Endothelial cell of umbilical vein (primary cell): Measurements from ENCODE around the gene RAB39A. TPM values are rescaled to one million over a fixed set of nuclear protein-coding genes. Genes with fewer than 3 reads are reported as not detected.

ENCODE experiments used
- BruUV-seq: library from RNA; stranded (reverse); fragments of 400-500 nt; replicated peaks from 2 replicates; lab custom pipeline; 2021; lab: Mats Ljungman, UMichigan
- CTCF ChIA-PET: fragments of 300-600, 350-600 bp; sonication (Branson Sonifier 250); formaldehyde crosslinking; loops from one replicate; lab custom pipeline; 2021; ENCODE audit warnings: antibody characterized with exemption, inconsistent platforms; lab: Charles Lee
- POLR2A ChIA-PET: fragments of 300-600, 350-600 bp; sonication (Branson Sonifier 250); formaldehyde crosslinking; loops from one replicate; lab custom pipeline; 2021; ENCODE audit warnings: antibody characterized with exemption, inconsistent platforms; lab: Charles Lee
- DNase-seq: peaks from one replicate; pipeline ENCODE4 v3.0.0-alpha.2; 2011; ENCODE audit warnings: low read depth, low spot score
- FAIRE-seq: peaks from 2 replicates; lab custom pipeline; 2011; peaks lifted over from hg19 to GRCh38; lab: Jason Lieb, UNC
- H2AFZ ChIP-seq: 2 replicates; pipeline ENCODE4 v1.6.0; 2012; ENCODE audit warnings: low read depth, low read length, control low read depth, inconsistent platforms
- H3K27ac ChIP-seq: 2 replicates; pipeline ENCODE4 v1.5.1; 2011; ENCODE audit warnings: low read depth, mild to moderate bottlenecking, control low read depth, low read length, moderate library complexity; ENCODE audit not compliant: insufficient read depth
- H3K27me3 ChIP-seq, 2 experiments: 2 replicates each; pipeline versions ENCODE4 v1.6.0 to v1.6.1; 2011; ENCODE audit warnings: low read length in 2 of 2, mixed read lengths in 1 of 2; ENCODE audit not compliant: control insufficient read depth in 2 of 2, insufficient read depth in 2 of 2
- H3K36me3 ChIP-seq, 2 experiments: 2 replicates in 1 of 2; 3 replicates in 1 of 2; pipeline ENCODE4 v1.5.1; 2011; ENCODE audit warnings: low read length in 2 of 2, mild to moderate bottlenecking in 1 of 2, moderate library complexity in 1 of 2; ENCODE audit not compliant: control insufficient read depth in 2 of 2, insufficient read depth in 2 of 2; ENCODE audit errors: extremely low read depth in 1 of 2
- H3K4me1 ChIP-seq: 3 replicates; pipeline ENCODE4 v1.5.1; 2011; ENCODE audit warnings: mild to moderate bottlenecking, low read length; ENCODE audit not compliant: control insufficient read depth, insufficient read depth; ENCODE audit errors: extremely low read depth
- H3K4me2 ChIP-seq: 2 replicates; pipeline ENCODE4 v1.6.1; 2011; ENCODE audit warnings: low read length, control low read depth, mixed read lengths; ENCODE audit not compliant: insufficient read depth
- H3K4me3 ChIP-seq, 3 experiments: fragments of 200-600 bp in 1 of 3; sonication (generic), shearing (Covaris generic) in 1 of 3; replicated peaks in 1 of 3; 2 replicates each; pipeline ENCODE4 v1.5.1; 2011 to 2016; ENCODE audit warnings: control low read depth in 3 of 3, low read length in 3 of 3, mild to moderate bottlenecking in 2 of 3, inconsistent platforms in 1 of 3, low read depth in 1 of 3, moderate library complexity in 1 of 3; ENCODE audit not compliant: insufficient read depth in 1 of 3
- H3K79me2 ChIP-seq: 2 replicates; pipeline ENCODE4 v1.6.0; 2012; ENCODE audit warnings: low read length, inconsistent platforms; ENCODE audit not compliant: control insufficient read depth, insufficient read depth
- H3K9ac ChIP-seq: replicated peaks from 2 replicates; pipeline ENCODE3; 2011; ENCODE audit warnings: low read length, control low read depth; ENCODE audit not compliant: insufficient read depth; ENCODE audit errors: extremely low read depth
- H3K9me1 ChIP-seq: replicated peaks from 3 replicates; pipeline ENCODE4 v1.6.0; 2011; ENCODE audit warnings: mild to moderate bottlenecking, low read length; ENCODE audit not compliant: control insufficient read depth, insufficient read depth; ENCODE audit errors: extremely low read depth
- H3K9me3 ChIP-seq: replicated peaks from 2 replicates; pipeline ENCODE4 v1.5.1; 2012; ENCODE audit warnings: low read length, inconsistent platforms; ENCODE audit not compliant: control insufficient read depth, insufficient read depth
- H4K20me1 ChIP-seq: replicated peaks from 2 replicates; pipeline ENCODE3; 2011; ENCODE audit warnings: mild to moderate bottlenecking, low read length; ENCODE audit not compliant: control insufficient read depth, insufficient read depth; ENCODE audit errors: extremely low read depth
- CTCF ChIP-seq, 2 donors: IDR thresholded peaks; 1 replicate in 1 of 2; 2 replicates in 1 of 2; pipeline ENCODE4 v1.5.1; 2011; ENCODE audit warnings: low read length in 2 of 2, mild to moderate bottlenecking in 2 of 2, moderate library complexity in 2 of 2, control low read depth in 1 of 2, inconsistent platforms in 1 of 2, low read depth in 1 of 2; ENCODE audit not compliant: insufficient read depth in 1 of 2; ENCODE audit errors: extremely low read depth in 1 of 2
- EZH2 ChIP-seq: IDR thresholded peaks from 2 replicates; pipeline ENCODE4 v1.6.1; 2012; ENCODE audit warnings: borderline replicate concordance, low read depth, mild to moderate bottlenecking, moderate library complexity, low read length, inconsistent platforms; ENCODE audit not compliant: severe bottlenecking
- FOS ChIP-seq: IDR thresholded peaks from 2 replicates; pipeline ENCODE4 v1.6.1; 2011; ENCODE audit warnings: mild to moderate bottlenecking, low read length, moderate library complexity, borderline replicate concordance; ENCODE audit not compliant: insufficient read depth
- MAX ChIP-seq: IDR thresholded peaks from 2 replicates; pipeline ENCODE4 v1.6.1; 2011; ENCODE audit not compliant: insufficient read depth, insufficient read length
- MYC ChIP-seq: IDR thresholded peaks from one replicate; pipeline ENCODE4 v1.6.1; 2011; ENCODE audit warnings: mild to moderate bottlenecking, low read depth, low read length
- POLR2A ChIP-seq: IDR thresholded peaks from 2 replicates; pipeline ENCODE4 v1.6.1; 2012; ENCODE audit warnings: low read depth, mild to moderate bottlenecking, control low read depth, low read length
- dilution Hi-C: fragments of 300-500 bp; cut with MboI; formaldehyde crosslinking; loops from one replicate; pipeline ENCODE4 v1.15.0; 2019; ENCODE audit warnings: low sequenced_read_pairs; ENCODE audit not compliant: extremely low pct_ligation_motif_present
- intact Hi-C: fragments of 100-400 bp; cut with micrococcal nuclease; formaldehyde crosslinking; loops from one replicate; pipeline ENCODE4 v1.10.0; 2022
- polyA plus RNA-seq, 4 experiments: library from polyadenylated mRNA; depleted of rRNA in 3 of 4; stranded (reverse) in 3 of 4; unstranded in 1 of 4; fragments of >200 nt; gene quantifications; 2 replicates each; pipeline versions ENCODE4 v1.2.1 to v1.2.3, GENCODE V29; 2011 to 2012; ENCODE audit warnings: missing spikeins in 1 of 4
- total RNA-seq: library from RNA; stranded (reverse); gene quantifications from 2 replicates; pipeline ENCODE4 v1.2.3, GENCODE V29; 2021

Gene RAB39A
- total and polyA plus RNA-seq, 2 donors (not counting 3 experiments of a cell fraction or from before 2014, with no cell fraction given) = not detected

DNA sequence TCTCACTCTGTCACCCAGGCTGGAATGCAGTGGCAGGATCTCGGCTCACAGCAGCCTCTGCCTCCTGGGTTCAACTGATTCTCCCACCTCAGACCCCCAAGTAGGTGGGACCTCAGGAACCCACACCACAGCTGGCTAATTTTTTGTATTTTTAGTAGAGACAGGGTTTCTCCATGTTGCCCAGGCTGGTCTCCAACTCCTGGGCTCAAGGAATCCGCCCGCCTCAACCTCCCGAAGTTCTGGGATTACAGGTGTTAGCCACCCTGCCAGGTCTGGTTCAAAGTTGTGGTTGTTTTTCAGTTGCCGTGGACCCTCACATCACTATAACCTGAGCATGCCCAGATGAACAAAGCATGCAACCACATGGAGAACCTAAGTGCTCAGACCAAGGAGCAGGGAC, 13.0 kb upstream of the RAB39A start:
- Histone ChIP-seq H2AFZ (no peak overlapping the region), H3K9me1 (no peaks in the 10 kb centered on the region), H3K27me3 (no peaks in the 10 kb centered on the region), H3K4me1 (no peaks in the 10 kb centered on the region), H4K20me1 (no peaks in the 10 kb centered on the region), H3K4me3 (no peak overlapping the region), H3K36me3 (no peaks in the 10 kb centered on the region), H3K27ac (no peak overlapping the region), H3K79me2 (no peaks in the 10 kb centered on the region), H3K9me3 (no peaks in the 10 kb centered on the region), H3K9ac (no peak overlapping the region), H3K4me2 (no peak overlapping the region)
- TF ChIP-seq MAX (no peak), CTCF (IDR thresholded peaks at IDR 0.05; ENCODE audit: extremely low read depth in 1 of 2, insufficient read depth in 1 of 2, low read depth in 1 of 2, low read length in 2 of 2) (no peak), POLR2A (no peak), FOS (no peak), EZH2 (no peak), MYC (no peak)
- dilution Hi-C loops (no loop called here), intact Hi-C loops (no loop called here)
- FAIRE-seq (no peak), DNase-seq (no peak)
- POLR2A ChIA-PET = no interaction called here
- CTCF ChIA-PET = interaction anchor here (1.0 to 1.3 kb wide), 2 partner anchors 35 to 174 kb away, joined by 3 to 4 read pairs; no protein-coding TSS in a partner anchor
- no TSS peak for BruUV-seq
